Hindlimb muscle (tissue), 1 donor: ENCODE results near the gene RXRA. TPM values are rescaled to one million over a fixed set of nuclear protein-coding genes. Genes with fewer than 3 reads are reported as not detected.

Experiments
- DNase-seq: peaks from one replicate; pipeline ENCODE4 v3.0.0-alpha.2; 2013
- polyA plus RNA-seq: library from polyadenylated mRNA; unstranded; fragments of 120-200 nt; gene quantifications from one replicate; pipeline ENCODE4 v1.2.1, GENCODE V29; 2013; ENCODE audit not compliant: insufficient read length

RXRA gene
- polyA plus RNA-seq, 1 donor, result 38.0 TPM

DNA sequence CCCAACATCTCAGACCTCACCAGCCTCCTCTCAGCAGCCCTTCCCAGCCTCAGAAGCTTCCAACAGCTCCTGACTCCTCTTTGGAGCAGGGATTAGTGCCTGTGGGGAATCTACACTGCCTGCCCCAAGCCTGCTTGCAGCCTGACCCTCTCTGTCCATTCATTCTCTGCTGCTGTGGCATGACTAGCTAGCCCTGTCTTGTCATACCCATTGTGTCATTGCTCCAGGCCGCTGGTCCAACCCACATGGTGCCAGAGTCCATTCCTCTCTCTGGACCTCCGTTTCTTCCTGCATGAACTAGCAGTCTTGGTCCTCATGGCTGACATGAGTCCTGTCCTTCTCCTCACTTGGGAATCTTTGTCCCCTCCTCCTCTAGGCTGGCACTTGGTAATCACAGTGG, 12.8 kb upstream of the RXRA start:
- DNase-seq, result no peak

DNA sequence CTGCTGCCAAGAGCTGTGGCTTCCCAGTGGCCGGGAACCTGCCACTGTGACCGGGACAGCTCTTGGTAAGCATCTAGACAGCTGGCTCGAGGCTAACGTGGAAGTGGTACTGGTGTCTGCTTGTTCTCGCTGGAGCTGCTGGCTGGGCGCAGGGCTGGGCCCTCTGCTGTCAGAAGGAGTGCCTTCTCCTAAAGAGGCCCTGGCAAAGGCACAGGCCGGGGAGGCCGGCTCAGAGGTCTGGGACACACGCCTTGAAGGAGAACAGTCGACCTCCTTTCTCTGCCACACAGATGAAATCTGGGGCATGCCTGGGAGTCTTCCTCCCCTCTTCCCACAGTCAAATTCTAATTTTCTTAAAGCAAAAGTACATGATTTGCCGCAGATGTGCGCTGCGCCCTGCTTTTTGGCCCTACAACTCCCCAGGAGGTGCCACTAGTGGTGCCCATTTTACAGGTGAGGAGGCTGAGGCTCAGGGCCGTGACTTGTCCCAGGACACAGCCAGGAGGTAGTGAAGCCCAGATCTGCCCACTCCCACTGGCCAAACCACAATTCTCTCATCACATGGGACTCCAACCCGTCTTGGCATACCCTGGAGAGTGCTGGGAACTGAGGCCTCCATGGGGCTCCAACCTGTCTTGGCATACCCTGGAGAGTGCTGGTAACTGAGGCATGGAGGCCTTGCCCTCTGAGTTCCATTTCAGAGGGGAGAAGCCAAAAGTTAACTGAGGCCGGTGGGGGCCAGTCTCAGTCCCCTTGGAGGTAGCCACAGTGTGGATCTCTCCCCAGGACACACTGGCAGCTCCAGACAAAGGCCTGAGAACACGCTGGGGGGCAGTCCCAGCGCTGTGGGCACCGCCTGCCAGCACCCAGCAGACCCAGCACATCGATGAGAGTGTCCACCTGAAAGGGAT, 12.0 kb upstream of the RXRA start:
- no peak for DNase-seq

DNA sequence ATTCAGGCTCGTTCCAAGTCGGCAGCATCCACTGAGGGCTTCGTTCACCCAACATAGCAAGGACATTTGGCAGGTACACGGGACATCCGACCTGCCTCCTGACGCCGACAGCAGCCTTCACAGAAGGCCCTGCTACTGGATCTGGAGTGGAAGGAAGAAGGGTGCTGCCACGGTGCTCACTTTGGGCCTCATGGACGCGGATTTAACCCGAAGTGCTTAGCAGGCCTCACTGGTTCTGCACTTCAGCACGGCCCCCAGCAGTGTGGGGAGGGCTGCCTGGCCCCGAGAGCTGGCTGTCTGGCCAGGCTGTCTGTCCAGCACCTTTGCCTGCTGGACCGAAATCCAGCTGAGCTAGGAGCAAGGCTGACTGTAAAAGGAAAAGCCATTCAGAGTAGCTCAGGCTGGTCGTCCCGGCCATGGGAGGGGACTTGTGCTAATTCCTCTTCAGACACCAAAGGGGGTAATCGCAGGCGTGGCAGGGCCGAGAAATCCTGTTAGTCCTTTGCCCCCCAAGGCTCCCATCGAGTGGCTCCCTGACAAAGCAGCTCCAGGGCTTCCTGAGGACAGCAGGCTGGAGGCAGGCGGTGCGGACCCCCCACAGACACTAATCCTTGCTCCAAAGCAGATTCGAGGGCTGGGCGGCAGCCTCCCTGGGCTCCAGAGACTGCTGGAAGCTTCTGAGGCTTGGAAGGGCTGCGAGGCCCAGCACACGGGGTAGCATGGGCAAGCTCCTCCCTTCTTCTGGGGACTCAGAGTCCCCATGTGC, 11.1 kb upstream of the RXRA start:
- no peak for DNase-seq

DNA sequence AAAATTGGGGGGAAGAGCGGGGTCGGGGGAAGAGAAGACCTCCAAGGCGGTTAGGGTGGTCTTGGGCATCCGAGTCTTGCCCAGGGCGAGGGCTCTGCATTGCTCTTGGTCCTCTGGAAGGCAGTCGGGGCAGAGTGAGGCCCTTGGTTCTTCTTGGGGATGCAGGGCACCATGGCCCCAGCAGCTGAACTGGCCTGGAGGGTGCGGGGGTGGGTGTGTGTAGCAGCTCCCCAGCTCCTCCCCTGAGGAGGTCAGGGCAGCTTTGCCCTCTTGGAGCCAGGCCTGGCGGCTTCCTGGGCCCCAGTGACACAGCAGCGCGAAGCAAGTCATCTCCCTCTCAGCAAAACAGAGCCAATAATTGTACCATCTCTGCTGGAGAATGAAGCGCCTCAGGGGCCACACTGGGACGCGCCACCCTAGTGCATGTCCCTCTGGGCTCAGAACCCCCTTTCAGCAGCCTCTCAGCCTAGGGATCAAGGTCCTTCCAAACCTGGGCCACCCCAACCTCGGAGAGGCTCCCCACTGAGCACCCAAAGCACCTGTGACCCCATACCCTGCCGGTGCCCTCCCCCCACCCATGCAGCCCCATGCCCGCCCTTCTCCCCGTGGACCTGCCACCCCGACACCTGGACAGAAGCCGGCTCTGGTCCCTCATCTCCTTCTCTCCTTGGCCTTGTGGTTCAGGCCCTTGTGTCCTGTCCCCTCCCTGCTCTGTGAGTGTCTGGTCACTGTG, 10.4 kb upstream of the RXRA start:
- DNase-seq, result no peak

DNA sequence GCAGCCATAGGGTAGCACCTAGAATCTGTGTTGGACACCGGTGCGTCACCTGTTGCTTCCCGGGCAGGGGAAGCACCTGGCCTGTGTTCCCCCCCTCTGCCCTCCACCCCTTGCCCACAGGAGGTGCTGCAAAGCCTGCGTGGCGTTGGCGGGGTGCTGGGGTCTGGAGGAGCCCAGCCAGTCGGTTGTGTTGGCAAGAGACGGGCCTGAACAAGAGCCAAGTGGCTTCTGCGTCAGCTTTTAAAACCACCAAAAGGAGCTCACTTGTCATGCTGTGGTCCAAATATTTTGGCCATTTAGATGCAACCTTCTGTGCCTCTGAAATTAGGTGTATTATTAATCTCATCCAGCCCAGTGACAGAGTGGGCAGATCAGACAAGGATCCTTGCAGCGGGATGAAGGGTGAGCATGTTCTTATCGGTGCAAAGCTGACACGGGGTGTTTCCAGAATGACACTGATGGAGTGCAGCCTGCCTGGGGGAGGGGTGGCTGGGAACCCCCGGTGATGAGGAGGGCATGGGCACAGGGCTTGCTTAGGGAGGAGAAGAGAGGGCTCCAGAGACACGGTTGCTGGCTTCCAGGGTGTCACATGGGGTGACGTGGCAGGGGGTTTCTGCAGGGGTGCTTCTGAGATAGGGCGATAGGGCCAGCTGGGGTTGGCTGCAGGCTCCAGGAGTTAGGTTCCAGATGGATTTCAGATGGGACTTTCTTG, 9.7 kb upstream of the RXRA start:
- DNase-seq, result no peak

DNA sequence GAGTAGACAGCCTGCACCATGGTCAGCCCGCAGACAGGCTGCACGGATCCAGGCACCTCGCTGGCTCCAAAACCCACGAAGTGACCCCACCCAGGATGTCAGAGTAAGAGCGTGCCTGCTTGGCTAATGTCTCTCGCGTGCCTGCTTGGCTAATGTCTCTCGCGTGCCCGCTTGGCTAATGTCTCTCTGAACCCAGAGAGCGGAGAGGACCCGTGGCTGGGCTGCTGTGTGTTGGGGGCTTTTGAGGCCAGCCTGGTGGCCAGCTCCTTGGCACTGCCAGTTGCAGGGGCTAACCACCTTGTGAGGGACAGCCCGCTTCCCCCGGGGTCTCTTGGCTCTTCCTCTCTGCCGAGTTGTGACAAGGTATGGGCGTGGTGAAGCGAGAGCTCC, 8.9 kb upstream of the RXRA start:
- DNase-seq, result no peak

DNA sequence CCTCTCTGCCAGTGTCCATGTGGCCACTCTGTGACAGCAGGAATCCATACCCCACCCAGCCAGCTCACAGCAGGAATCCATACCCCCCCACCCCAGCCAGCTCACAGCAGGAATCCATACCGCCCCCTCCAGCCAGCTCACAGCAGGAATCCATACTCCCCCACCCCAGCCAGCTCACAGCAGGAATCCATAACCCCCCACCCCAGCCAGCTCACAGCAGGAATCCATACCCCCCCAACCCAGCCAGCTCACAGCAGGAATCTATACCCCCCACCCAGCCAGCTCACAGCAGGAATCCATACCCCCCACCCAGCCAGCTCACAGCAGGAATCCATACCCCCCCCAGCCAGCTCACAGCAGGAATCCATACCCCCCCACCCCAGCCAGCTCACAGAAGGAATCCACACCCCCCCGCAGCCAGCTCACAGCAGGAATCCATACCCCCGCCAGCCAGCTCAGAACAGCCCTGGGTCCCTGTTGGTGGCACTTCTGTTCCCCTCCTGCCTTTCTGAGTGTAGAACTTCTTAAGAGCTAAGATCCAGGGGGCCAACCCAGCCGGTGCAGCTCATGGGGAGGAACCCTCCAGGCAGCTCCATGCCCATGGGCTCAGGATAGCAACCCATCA, 8.4 kb upstream of the RXRA start:
- DNase-seq, result no peak

DNA sequence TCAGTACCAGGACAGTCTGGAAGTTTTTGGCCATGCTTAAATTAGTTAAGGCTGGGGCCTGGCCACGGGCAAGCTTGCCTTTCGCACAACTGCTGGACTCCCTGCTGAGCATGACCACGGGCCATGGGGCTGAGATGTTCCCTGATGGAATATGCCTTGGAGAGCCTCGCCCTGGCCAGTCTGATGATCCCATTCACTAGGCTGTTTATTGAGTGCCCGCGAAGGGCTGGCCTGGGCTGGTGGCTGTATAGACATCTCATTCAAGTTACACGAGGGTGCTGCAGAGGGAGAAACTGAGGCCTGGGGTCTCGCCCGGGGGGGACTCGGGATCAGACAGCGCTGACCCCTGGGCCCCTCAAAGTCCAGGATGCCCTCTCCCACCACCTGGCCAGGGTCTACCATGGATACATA, 7.8 kb upstream of the RXRA start:
- DNase-seq, result no peak

DNA sequence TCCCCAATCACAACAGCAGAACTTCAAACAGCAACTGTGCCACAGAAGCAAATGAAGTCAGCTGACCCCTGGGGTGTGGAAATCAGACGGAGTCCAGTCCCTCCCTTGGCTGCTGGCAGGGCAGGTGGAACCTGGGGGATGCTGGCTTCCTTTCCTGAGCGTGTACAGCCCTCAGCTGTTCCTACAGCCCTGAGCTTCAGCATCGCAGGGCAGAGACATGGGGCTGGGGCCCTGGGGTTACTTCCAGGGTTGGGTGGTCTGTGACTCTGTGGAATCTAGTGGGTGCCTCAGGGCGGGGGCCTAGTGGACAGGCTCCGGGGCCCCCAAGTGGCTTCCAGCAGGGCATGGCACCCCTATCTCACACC, 7.3 kb upstream of the RXRA start:
- no peak for DNase-seq

DNA sequence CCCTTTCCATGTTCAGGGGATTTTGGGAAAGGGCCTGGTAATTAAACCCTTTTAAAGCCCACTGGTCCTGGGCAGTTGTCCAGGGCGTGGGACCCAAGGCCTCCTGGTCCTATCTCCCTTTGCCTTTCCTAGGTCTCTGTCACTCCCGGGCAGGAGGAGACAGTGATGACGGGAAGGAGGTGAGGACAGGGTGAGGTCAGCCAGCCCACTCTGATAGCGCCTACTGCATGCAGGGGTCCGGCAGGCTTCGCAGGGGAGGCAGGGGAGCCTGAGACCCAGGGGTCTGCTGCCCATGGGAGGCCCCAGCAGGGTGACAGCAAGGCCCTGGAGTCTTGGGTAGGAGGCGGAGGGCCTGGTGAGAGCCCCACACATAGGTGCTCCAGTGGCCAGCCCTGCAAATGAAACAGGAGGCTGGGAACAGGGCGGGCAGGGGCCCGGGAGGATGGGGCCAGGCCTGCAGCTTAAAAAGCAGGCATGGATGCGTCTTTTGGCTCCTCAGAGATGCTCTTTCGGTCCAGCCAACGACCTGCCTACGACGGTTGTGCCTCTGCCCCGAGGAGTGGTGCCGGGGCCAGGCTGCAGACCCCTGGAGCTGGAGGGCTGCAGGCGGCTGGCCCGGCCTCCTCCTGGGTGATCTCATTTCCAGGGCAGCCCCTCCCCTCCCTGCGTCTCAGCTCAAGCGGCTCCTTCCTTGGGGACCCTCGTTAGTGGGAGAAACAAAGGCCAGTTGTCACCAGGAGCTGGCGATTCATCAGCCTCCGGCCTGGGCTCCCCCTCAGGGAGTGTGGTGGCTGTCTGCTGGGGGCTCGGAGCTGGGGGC, 6.7 kb upstream of the RXRA start:
- no peak for DNase-seq

DNA sequence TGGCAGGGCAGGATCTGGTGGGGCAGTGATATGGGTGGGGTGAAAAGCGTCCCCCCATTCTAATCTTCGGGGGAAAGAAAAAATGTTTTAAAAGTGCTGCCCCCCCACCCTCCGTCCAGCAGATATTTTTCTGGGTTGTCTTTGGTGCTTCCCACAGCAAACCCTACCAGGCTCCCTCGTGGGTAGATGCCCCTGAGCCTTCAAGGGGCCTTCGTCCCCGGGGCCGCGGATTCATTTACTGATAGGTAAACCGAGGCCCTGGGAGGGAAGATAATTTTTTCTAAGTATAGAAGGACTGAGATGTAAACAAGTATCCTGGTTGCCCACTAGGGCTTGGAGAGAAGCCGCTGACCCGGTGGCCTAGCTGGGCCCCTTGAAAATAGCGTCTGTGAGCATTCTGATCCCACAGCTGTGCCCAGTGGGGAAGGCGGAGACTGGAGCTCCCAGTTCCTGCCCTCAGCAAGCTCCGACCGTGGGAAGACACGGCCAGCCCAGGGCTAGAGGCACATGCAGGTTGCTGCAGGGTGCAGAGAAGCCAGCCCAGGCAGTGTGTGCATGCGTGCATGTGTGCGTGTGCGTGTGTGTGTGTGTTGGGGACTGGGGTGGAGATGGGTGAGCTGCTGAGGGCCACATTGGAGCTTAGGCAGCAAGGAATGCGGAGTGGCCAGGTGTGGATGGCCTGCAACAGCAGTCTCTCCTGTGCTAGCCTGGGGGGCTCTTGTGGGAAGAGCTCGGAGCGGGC, 6.0 kb upstream of the RXRA start:
- DNase-seq, result no peak

DNA sequence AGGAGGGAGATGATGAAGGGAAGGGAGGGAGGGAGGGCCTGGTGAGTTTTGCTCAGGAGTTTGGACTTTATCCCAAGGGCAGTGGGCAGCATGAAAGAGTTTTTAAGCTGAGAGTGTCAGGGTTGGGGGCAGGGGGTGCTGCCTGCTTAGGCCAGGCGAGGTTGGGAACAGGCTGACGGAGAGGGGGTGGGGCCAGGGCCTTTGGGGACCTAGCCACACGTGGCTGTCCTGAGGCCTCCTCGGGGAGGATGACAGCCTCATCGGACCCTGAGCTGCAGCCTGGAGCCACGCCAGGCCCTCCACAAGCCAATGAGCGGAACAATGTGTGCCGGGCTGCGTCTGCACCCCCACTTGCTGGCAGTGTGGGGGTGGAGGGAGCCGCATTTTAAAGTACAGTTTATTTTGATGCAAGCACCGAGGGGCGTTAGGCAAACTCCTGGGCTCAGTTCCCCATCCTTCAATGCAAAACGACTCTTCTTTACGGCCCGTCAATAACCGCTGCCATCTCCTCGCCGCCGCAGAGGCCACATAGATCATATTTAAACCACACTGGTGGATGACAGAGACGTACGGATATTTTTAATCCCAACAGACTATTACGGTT, 5.3 kb upstream of the RXRA start:
- no peak for DNase-seq

DNA sequence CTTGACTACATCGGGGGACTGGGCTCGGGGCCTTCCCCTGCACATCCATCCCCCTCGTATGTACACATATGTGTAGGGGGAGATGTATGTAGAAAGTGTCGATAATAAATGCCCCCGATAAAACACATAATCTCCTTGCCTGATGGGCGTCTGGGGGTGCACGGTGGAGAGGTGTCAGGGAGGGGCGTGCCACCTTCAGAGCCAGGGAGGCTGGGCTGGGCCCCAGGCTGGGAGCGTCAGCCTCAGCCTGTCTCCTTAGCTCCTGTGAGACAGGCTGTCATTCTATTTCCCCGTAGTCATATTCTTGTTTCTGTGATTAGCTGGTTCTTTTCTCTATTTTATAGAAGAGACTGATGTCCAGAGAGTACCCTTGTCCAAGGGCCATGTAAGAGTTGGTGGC, 4.7 kb upstream of the RXRA start:
- DNase-seq, result no peak

DNA sequence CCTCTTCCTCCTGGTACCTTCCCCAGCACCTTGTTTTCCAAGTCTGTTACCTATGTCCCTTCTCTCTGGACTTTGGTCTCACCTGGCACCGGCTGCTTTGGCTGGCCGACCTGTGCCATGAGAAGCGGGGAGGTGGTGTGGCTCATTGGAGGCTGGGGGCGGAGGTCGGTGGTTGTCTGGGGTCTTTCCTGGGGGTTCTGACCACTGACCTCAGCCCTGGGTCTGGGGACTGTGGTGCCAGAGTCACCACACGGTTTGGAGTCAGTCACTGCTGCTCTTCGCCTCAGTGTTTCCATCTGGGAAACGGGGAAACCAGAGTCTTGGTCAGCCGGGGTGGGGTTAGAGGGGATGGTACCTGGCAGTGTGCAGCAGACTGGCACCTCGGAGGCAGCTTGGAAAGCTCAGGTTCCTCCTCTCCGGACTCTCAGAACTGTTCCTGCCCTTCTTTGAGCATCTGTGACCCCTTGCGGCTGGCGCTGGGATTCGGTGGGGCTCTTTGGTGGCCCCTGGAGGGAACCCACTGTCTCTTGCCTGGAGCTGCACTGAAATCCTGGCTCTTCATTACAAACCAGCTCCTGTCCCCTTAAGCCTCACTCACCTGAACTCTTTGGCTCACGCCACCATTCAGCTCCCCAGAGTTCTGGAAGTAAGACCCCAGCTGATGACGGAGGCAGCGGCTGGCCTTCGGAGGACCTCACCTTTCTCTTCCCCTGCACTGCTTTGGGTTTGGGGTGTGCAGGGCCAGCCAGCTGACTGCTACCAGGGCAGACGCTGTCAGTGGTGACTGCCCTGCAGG, 4.1 kb upstream of the RXRA start:
- DNase-seq, result no peak

DNA sequence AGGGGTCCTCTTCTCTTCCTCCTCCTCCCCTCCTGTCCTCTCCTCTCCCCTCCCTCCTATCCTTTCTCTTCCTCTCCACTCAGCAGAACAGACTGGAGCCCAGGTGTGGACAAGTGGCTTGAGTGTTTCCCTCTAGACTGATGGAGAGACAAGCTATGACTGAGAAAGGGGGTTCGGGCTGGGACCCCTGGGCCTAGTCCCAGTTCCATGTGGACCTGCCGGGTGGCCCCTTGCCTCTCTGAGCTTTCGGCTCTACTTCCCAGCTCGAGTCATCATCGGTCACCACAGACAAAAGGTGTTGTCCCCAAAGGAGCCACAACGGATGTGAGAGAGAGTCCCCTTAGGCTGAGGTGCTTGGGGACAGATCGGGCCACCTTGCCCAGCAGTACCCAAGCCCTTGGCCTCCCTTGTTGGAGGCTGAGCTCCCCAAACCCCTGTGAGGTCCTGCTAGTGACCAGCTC, 3.4 kb upstream of the RXRA start:
- DNase-seq, result no peak

DNA sequence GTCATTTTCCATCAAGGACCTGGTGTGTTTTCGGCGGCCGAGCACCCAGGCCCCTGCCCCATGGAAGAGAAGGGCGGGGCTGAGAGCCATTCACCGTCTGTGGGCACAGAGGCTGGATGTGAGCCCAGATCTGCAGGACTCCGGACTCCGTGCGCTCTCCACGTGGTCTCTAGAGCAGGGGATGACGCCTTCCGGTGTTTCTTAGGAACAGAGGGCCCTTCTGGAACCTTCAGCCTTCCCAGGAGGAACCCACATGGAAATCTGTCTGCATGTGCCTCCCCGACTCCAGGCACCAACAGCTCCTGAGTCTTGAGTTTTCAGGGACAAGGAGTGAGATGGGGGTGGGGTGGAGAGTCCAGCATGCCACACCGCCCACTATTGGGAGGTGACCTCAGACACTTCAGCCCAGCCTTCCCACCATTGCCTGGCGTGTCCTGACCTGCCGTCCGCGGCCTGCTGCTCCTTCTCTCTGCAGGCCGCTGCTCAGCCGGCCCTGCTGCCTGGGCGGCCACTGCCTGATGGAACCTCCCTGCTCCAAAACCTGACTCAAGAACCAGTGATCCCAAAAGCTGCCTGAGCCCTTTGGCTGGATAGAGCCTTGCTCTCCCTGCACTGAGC, 2.4 kb upstream of the RXRA start:
- no peak for DNase-seq

DNA sequence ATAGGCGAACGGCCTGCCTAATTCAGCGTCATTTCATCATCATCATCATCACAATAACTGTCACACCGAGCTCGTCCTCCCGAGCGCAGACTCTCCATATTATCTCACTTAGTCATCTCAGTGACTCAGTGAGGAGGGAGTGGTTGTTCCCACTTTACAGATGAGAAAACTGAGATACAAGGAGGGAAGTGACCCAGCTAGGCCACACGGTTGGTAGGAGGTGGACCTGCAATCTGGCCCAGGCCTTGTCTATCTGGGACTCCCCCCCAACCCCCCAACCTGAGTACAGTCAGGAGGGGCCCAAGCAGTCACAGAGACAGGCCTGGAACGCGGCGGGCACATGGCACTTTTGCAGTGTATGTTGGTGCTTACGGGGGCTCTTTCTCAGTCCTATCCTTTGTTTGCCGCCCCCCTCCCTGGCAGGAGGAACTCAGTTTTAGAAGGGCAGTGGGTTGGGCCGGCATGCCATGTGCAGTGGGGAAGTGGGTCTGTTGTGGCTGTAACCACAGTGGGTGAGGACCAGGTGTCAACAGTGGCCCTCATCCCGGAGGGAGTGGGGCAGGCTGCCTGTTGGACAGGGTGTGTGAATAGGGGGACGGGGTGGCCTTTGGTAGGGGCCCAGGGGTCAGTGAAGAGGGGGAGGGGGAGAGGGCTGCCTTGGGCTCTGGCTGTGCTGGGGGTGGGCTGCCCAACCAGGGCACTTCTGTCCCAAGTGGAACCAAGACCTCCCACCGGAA, 1.7 kb upstream of the RXRA start:
- DNase-seq, result no peak
